GM19043 (cell line): ENCODE data around the gene PPM1D.
"Not testable (repeated sequence)": the region's sequence is repeated elsewhere in the genome, so short reads cannot be mapped to it uniquely, and the experiment has no call there.

Source experiments
- ATAC-seq: cut with Tn5 transposase; IDR thresholded peaks from one replicate; pipeline ENCODE4 v1.9.1; 2021; ENCODE audit warnings: low read depth; ENCODE audit not compliant: unreplicated experiment

PPM1D gene

GRCh38 chr17:60599620-60600489 lies at the start of gene PPM1D:
Gene PPM1D, plus strand, starts transcription at chr17:60600193. Its CDS starts 222 bp downstream, at chr17:60600415.
- peak; percentile 91 for ATAC-seq

- not testable (repeated sequence) for ATAC-seq
Observed at GRCh38 chr17:60552255-60552654, 47.7 kb upstream of the PPM1D start.

DNA sequence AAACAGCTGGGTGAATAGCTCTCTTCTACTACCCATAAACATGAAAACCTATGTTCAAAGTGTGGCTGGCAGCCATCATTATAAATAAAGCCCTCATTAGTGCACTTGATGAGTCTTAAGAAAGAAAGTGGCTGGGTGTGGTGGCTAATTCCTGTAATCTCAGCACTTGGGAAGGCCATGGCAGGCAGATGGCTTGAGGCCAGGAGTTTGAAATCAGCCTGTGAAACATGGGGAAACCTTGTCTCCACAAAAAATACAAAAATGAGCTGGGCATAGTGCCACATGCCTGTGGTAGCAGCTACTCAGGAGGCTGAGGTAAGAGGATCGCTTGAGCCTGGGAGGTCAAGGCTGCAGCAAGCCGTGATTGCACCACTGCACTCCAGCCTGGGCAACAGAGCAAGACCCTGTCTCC lies 45.6 kb upstream of the PPM1D start:
- no peak for ATAC-seq

DNA sequence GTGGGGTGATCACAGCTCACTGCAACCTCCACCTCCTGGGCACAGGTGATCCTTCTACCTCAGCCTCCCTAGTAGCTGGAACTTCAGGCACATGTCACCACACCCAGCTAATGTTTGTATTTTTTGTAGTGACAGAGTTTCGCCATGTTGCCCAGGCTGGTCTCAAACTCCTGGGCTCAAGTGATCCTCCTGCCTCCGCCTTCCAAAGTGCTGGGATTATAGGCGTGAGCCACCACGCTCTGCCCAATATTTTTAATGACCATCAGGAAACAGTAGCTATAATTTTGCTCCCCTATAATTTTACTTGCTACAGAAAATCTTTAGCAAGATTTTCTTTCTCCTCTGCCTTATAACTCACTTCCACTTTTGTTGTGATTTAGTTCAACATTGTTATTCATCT lies 44.2 kb upstream of the PPM1D start:
- no peak for ATAC-seq

- ATAC-seq, result no peak
Observed at GRCh38 chr17:60557805-60558204, 42.2 kb upstream of the PPM1D start.

DNA sequence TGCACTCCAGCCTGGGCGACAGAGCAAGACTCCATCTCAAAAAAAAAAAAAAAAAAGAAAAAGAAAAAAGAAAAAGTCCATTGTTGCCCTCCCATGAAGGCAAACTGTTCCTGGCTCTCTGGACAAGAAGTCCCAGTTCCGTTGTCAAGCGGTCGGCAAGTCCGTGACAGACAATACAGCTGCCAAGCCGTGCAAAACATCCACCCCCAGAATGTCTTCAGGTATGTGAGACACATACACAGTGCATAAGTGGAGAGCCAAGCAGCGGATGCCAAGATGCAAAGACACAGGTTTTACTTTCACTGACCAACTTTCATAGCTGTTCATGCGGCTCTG lies 40.4 kb upstream of the PPM1D start:
- ATAC-seq, result no peak

DNA sequence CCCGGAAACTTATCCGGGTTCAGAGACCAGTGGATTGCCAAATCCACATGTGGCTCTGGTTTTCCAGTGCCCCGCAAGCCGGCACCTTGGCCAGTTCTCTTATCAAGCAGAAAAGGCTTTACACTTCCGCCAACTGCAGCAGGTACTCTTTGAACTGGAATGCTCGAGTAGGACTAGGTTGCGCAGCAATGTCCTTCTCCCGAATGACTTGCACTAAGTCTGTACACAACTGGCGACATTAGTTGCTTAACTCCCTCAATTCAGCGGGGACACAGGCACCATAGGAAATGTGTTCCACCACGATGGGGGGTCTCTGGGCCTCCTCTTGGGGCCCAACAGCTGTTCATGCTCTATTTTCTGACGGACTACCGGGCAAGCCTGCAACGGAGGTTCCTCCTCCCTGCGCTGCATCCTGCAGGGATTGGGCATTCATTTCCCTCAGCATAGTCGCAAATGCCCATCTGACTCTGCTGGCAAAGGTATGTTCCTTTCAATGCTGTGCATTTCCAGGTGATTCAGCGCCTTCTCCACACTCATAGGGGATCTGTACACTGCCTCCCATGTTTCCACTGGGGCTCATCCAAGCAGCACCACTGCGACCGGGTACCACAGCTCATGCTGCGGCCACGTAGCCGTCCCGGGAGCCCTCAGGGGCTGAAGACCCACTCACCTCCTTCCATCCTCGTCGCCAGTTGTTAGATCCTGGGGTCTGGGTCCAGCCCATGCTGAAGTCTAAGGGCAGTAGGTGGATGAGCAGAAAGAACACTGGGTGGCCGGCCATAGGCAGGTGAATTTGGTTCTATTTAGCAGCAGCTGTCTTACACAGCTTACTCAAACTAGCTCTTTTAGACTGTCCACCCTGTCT lies 39.8 kb upstream of the PPM1D start:
- no peak for ATAC-seq

DNA sequence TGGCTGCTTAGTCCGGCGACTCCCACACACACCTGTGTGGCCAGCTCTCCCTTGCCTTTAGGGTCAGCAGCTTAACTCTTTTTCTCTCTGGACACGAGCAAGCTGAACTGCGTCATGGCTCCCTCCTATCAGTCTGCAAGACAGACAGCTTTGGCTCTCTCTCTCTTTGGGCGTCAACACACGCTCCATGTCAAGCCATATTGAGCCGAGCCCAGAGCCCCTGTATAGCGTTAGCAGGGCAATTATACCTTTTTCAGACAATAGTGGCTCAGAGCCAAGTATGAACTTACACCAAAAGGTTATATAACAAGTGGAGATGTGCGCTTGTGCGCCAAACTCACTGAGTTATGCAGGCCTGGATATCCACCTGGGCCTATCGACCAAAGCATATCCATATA lies 39.1 kb upstream of the PPM1D start:
- ATAC-seq, result no peak

GRCh38 chr17:60562421-60562820 lies 37.6 kb upstream of the PPM1D start:
- no peak for ATAC-seq

DNA sequence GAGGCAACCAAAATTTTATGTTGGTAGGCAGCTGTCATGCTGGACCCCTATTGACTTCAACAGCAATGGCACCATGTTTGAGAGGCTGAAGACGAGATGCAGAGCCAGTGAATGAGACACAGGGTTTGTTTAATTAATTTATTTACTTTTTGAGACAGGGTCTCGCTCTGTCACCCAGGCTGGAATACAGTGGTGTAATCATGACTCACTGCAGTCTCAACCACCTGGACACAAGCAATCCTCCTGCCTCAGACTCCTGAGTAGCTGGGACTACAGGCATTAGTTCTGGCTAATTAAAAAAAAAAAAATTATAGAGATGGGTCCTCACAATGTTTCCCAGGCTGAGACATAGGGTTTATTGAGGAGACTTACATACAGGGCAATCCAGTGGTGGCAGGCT lies 36.2 kb upstream of the PPM1D start:
- no peak for ATAC-seq

DNA sequence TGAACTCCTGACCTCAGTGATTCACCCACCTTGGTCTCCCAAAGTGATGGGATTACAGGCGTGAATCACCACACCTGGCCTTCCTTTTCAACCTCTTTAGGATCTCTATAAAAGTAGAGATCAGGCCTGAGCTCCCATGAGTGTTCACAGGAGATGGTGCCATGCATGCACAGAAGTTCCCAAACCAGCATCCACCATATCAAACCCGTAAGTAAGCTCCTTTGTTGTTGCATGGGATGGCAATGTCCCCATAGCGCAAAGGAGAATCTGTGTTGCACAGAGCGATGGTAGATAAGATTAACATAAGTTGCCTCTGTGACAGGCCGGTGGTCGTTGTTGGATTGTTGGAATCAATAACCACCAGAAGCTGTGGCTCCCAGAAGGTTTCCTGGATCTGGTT lies 34.8 kb upstream of the PPM1D start:
- no peak for ATAC-seq

DNA sequence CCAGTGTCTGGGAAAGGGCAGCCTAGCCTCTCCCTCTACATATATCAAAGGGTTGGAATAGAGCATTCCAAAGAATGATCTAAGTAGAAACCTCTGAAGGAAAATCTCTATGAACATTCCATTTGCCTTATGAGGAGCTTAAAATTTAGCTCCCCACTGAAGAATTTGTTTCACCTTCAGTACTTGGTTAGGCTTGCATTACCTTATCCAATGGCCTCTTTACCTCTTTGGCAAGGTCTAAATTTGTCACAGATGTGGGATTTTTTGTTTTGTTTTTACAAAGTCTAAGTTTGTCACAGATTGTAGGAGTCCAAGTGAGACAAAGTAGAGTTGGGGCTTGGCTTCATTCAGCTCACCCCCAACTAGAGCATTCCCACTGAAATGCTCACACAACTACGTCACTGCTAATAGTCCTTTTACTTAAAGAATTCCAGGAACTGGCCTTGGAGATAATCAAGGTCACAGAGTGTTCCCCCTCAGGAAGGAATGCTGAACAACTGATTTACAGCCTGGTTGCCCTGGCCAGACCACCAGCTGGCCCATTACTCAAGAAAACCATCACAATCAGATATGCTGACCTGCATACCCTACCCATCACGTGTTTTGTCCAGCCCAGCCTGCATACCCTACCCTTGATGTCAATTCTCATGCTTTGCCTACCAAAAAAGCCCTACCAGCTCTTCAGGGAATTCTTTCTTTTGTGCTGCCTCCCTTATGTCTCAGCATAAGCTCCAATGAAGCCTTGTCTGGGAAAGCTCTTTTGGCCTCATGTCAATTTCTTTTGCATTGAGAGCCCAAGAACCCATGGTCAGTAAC lies 26.5 kb upstream of the PPM1D start:
- no peak for ATAC-seq

- ATAC-seq, result no peak
Observed at GRCh38 chr17:60577147-60577915, 22.7 kb upstream of the PPM1D start.

DNA sequence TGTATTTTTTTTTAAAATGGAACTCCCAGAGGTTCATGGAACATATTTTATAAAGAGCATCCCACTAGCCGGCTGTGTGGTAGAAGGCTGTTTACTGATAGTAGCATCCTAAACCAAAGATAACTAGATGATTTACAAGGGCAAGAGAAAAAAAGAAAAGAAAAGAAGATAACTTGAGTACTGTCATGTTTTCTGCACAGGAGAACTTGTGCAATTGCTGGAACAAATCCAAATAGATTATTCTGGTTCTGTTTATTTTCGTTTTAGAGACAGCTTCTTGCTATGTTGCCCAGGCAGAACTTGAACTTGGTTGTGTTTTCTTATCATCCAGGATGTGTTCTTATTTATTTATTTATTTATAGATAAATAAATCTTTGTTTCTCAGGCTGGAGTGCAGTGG lies 20.9 kb upstream of the PPM1D start:
- no peak for ATAC-seq

DNA sequence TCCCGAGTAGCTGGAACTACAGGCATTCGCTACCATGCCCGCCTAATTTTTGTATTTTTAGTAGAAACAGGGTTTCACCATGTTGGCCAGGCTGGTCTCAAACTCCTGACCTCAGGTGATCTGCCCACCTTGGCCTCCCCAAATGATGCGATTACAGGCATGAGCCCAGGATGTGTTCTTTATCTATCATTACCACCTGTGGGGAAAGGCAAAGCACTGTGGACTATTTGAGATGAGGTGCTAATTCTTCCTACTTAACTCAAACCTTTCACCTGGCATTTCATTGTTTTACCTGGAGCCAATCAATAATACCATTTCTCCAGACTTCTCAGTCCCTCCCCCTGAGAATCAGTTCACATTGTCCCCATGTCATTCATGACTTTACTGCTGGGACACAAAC lies 20.4 kb upstream of the PPM1D start:
- no peak for ATAC-seq

DNA sequence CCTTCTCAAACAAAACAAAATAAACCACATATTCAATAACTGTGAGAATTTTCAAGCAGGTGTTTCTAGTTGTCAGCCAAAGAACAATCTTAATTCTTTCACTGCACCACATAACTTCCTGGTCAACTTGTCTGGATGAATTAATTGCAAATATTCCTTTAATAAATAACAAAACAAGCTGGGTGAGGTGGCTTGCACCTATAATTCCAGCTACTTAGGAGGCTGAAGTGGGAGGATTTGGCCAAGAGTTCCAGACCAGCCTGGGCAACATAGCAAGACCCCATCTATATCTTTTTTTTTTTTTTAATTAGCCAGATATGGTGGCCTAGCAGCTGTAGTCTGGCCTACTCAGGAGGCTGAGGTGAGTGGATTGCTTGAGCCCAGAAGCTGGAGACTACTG lies 17.0 kb upstream of the PPM1D start:
- ATAC-seq, result no peak

- no peak for ATAC-seq
Observed at GRCh38 chr17:60585887-60586286, 14.1 kb upstream of the PPM1D start.

GRCh38 chr17:60586288-60586974 lies 13.6 kb upstream of the PPM1D start:
- no peak for ATAC-seq

DNA sequence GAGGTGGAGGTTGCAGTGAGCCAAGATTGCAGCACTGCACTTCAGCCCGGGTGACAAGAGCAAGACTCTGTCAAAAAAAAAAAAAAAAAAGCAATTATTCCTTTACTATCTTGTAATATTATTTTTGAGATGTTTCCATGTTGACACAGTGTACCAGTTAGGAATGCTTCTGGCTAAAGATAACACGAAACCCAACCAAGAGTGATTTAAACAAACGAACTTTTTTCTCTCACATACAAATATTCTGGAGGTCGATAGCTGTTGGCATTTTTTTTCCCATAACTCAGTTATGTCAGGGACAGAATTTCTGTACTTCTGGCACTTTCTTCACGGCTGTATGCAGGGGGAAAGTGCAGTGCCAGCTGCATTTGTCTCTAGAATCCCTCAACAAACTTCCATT lies 9.9 kb upstream of the PPM1D start:
- ATAC-seq, result no peak

DNA sequence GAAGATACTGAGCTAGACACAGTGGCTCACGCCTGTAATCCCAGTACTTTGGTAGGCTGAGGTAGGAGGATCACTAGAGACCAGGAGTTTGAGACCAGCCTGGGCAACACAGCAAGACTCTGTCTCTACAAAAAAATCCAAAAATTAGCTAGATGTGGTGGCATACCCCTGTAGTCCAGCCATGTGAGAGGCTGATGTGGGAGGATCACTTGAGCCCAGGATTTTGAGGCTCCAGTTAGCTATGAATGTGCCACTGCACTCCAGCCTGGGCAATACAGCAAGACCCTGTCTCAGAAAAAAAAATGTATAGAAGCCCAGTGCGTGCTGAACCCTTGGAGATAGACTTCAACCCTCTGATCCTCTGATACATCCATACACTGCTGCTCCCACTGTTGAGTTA lies 7.2 kb upstream of the PPM1D start:
- no peak for ATAC-seq
